Embryonic facial prominence (tissue), 1 donor: ENCODE measurements around the gene LAMB3.
"Not testable (repeated sequence)": the region's sequence is repeated elsewhere in the genome, so short reads cannot be mapped to it uniquely, and the experiment has no call there.

Source experiments
- DNase-seq: peaks from one replicate; pipeline ENCODE4 v3.0.0-alpha.2; 2016; ENCODE audit errors: extremely low spot score

The LAMB3 gene

DNA sequence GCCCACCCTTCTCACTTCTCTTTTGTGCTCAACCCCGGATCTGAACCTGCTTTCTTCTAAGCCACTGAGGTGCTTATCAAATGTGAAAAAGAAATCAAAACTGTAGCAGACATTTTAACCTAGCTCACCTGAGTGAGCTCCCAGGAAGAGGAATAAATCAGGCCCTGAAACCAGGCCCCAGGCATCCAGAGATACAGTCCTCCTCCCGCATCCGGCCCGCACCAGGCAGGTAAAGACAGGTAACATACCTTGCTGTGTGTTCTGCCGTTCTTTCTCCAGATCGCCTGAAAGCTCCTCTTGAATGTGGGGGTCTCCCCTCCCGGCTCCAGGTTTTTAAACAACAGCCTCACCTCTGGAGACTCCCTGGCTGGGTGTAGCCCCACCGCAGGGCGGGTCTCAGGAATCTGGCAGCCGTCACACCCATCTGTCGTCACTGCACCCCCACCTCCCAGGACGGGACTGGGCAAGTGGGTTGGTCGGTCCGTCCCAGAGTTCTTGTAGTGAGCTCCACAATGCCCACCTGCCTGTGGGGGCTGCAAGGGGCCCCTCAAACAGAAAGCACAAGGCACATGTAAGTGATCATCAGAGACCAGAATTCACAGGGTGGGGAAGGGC, at the start of gene LAMB3:
Gene LAMB3, minus strand, starts transcription at position 305 of the 615 bp plus-strand sequence. CDS start 1,481 bp downstream, outside the sequence.
- DNase-seq: no peak

GRCh38 chr1:209700686-209701085, 48.5 kb upstream of the LAMB3 start:
- DNase-seq: not testable (repeated sequence)

GRCh38 chr1:209697126-209697525, 44.9 kb upstream of the LAMB3 start:
- DNase-seq: no peak

DNA sequence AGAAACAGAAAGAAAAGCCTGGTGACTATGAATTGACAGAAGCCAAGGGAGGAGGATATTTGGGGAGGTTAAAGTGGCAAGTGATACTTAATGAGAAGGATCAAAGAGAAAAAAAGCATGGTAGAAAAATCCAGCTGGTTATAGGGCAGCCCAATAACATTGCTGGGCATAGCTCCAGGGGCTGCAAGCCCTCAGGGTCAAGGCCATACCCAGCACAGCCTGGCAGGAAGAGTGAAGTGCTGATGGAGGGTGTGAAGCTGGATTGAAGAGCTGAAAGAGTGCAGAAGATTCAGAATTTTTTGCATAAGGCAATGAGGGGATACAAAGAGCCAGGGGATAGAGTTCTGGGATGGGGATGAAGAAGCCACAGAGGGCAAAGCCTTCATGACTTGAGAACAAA, 44.4 kb upstream of the LAMB3 start:
- DNase-seq: no peak

- peak; percentile 67 for DNase-seq
Measured at GRCh38 chr1:209692745-209693504, 40.7 kb upstream of the LAMB3 start.

GRCh38 chr1:209692296-209692695, 40.1 kb upstream of the LAMB3 start:
- DNase-seq: no peak

DNA sequence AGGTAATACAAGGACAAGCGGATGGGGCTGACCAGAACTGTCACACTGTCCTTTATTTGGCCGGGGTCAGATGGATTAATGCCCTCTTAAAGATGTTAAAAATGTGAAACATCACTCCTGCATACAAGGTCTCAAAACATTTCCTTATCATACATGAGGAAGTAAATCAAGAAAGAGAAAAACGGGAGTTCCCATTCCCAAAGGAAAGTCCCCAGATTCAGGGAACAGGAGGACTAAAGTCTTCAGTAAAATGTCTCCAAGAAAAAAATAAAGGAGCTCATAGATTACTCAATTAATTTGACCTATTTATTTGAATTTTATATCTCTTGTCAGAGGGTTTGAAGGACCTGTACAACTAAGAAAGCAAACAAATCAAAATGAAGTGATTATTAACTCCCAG, 39.0 kb upstream of the LAMB3 start:
- no peak for DNase-seq

- DNase-seq: no peak
Measured at GRCh38 chr1:209689477-209689876, 37.3 kb upstream of the LAMB3 start.

DNA sequence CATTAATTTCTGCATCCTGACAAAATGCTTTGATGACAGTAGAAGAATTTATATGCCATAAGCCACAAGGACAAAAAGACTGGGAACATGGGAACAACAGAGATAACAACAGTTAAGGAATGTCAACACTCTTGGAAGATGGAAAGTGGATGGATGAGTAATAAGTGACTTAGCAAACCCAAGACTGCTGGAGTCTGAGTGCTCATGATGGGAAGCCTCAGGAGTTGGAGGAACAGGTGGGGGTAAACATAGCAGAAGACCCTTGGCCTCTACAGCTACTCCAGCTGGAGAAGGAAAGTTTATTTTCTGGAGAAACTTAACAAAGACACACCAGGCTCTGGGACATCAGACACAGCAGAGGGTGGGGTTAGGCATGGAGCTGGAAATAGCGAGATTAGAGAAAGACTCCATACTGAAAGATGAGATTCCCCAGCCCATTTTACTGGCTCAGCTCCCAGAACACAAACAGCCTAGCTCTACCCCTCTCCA, 36.6 kb upstream of the LAMB3 start:
- no peak for DNase-seq

DNA sequence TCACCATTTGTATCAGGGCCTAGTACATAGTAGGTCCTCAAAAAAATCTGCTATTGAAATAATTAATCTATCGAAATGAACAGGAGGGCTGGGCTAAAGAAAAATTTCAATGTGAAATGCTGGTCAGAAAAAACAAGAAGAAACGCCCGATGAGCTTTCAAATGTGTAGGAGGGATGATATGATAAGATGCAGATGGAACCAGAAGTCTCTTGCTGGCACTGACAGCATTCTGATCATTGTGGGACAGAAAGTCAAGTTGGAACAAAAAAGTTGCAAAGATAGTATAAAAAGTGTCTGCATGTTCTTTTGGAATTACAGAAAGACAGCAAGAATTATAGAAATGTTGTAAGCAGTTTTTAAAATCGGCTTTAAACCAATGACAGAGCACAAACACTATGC, 34.1 kb upstream of the LAMB3 start:
- DNase-seq: no peak

DNA sequence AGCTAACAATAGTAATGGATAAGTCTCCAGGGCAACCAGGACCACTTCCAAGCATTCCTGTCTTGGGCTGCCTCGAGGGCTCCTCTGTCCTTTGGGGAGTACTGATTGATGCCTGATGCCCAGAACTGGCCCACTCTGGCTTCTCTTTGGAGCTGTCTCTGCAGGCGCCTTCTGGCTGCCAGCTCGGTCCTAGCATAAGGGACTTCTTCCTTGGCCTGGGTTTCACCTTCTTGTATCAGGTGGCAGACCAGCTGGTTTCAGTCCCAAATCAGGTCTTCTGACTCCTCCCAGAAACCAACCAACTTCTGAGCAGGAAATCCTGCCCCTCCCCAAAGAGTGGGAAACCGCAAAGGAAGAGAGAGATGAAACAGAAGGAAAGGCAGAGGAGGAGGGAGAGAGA, 33.6 kb upstream of the LAMB3 start:
- DNase-seq: no peak

- no peak for DNase-seq
Measured at GRCh38 chr1:209678981-209679539, 26.8 kb upstream of the LAMB3 start.

DNA sequence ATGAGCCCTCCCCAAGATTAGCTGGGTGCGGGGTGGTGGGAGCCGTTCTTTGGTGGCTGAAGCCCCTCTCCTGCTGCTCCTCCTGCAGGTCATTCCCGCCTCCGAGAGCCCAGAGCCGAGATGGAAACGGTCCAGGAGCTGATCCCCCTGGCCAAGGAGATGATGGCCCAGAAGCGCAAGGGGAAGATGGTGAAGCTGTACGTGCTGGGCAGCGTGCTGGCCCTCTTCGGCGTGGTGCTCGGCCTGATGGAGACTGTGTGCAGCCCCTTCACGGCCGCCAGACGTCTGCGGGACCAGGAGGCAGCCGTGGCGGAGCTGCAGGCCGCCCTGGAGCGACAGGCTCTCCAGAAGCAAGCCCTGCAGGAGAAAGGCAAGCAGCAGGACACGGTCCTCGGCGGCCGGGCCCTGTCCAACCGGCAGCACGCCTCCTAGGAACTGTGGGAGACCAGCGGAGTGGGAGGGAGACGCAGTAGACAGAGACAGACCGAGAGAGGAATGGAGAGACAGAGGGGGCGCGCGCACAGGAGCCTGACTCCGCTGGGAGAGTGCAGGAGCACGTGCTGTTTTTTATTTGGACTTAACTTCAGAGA, 23.4 kb upstream of the LAMB3 start:
- DNase-seq: no peak

- DNase-seq: no peak
Measured at GRCh38 chr1:209674957-209675564, 22.8 kb upstream of the LAMB3 start, which contains the start of gene G0S2. Gene G0S2 (plus strand): TSS chr1:209675412. CDS start chr1:209675685, 273 bp downstream.

GRCh38 chr1:209673631-209674417, 21.6 kb upstream of the LAMB3 start:
- no peak for DNase-seq

GRCh38 chr1:209672705-209673630, 20.7 kb upstream of the LAMB3 start:
- DNase-seq: no peak

GRCh38 chr1:209670441-209671082, 18.3 kb upstream of the LAMB3 start:
- DNase-seq: no peak

- DNase-seq: no peak
Measured at GRCh38 chr1:209667708-209668107, 15.5 kb upstream of the LAMB3 start.

DNA sequence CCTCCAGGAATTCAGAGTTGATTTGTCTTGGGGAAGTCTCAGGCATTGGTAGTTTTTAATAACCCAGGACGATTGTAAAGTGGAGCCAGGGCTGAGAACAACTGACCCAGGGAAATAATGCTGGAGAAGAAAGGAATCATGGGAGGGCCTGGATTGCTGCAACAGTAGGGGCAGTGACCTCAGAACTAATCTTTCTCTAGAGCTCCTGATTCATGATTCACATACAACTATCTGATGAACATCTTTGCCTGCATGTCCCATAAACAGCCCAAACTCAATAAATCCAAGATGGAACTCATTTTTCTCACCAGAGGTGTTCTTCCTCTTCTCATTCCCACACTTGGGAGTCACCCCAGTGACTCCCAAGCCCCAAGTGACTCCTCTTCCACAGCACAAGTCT, 14.9 kb upstream of the LAMB3 start:
- no peak for DNase-seq

DNA sequence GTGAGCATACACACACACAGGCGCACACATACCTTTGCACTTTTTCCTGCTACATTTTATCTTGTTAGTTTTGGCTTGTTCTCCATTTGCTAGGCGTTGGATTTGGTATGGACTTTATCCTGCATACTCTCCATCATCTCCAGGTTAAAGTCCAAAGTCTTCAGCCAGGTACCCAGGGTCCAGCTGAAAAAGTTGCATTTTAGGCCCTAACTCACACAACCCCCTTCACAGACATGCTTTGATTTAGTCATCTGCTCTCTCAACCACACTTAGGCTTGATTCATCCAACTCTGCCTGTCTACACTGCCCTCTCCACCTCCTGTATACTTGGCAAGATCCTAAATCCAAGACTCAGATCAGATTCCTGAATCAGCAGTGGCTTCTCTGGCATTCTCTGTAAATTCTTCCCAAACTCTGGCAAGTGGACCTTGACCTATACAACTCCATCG, 10.7 kb upstream of the LAMB3 start:
- no peak for DNase-seq
